Measurements from ENCODE around the gene SEMA5B. TPM values are rescaled to one million over a fixed set of nuclear protein-coding genes. Genes with fewer than 3 reads are reported as not detected.
A peak's percentile ranks its signal among the peaks of the same experiment; 100 is the strongest.

The SEMA5B gene
- total and polyA plus RNA-seq, 2 donors (not counting 3 experiments of a cell fraction or from before 2014, with no cell fraction given), result 0.07 TPM; not detected in 1

GRCh38 chr3:122890077-122890719 is 137.4 kb downstream of the SEMA5B start:
- no peak overlapping the region for H2AFZ ChIP-seq (ENCODE audit: low read depth, low read length)
- H3K4me1 ChIP-seq (ENCODE audit: control insufficient read depth, extremely low read depth, insufficient read depth, low read length), result no peaks in the 10 kb centered on the region
- no peak overlapping the region for H3K27ac ChIP-seq (ENCODE audit: insufficient read depth, low read depth, low read length)
- DNase-seq (ENCODE audit: low read depth, low spot score), result peak; percentile 25
- H3K9me3 ChIP-seq (replicated peaks; ENCODE audit: control insufficient read depth, insufficient read depth, low read length), result no peaks in the 10 kb centered on the region
- no peak overlapping the region for H3K4me3 ChIP-seq (replicated peaks in 1 of 3; ENCODE audit: insufficient read depth in 1 of 3, low read depth in 1 of 3, low read length in 3 of 3)
- POLR2A ChIA-PET, result no interaction called here
- no peaks in the 10 kb centered on the region for H4K20me1 ChIP-seq (replicated peaks; ENCODE audit: control insufficient read depth, extremely low read depth, insufficient read depth, low read length)
- dilution Hi-C loops (cut with MboI; ENCODE audit: extremely low pct_ligation_motif_present, low sequenced_read_pairs), result no loop called here
- H3K9ac ChIP-seq (replicated peaks; ENCODE audit: extremely low read depth, insufficient read depth, low read length), result no peak overlapping the region
- H3K36me3 ChIP-seq (ENCODE audit: control insufficient read depth in 2 of 2, extremely low read depth in 1 of 2, insufficient read depth in 2 of 2, low read length in 2 of 2), result no peaks in the 10 kb centered on the region
- BruUV-seq (replicated peaks), result no TSS peak
- no peaks in the 10 kb centered on the region for H3K79me2 ChIP-seq (ENCODE audit: control insufficient read depth, insufficient read depth, low read length)
- H3K9me1 ChIP-seq (replicated peaks; ENCODE audit: control insufficient read depth, extremely low read depth, insufficient read depth, low read length), result no peaks in the 10 kb centered on the region
- TF ChIP-seq, protein P1, sequence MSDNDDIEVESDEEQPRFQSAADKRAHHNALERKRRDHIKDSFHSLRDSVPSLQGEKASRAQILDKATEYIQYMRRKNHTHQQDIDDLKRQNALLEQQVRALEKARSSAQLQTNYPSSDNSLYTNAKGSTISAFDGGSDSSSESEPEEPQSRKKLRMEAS (IDR thresholded peaks at IDR 0.05; ENCODE audit: insufficient read depth, insufficient read length), result no peak
- no peak for TF ChIP-seq EZH2 (IDR thresholded peaks at IDR 0.05; ENCODE audit: borderline replicate concordance, low read depth, low read length, severe bottlenecking)
- no peak for TF ChIP-seq FOS (IDR thresholded peaks at IDR 0.05; ENCODE audit: borderline replicate concordance, insufficient read depth, low read length)
- TF ChIP-seq GATA2 (IDR thresholded peaks at IDR 0.05; ENCODE audit: insufficient read depth, insufficient read length, low read depth, low read length), result no peak
- TF ChIP-seq POLR2A (IDR thresholded peaks at IDR 0.05; ENCODE audit: low read depth, low read length), result no peak
- no peak for TF ChIP-seq MYC (IDR thresholded peaks at IDR 0.05; ENCODE audit: low read depth, low read length)
- TF ChIP-seq JUN (IDR thresholded peaks at IDR 0.05; ENCODE audit: borderline replicate concordance, insufficient read depth, insufficient read length, low read depth), result no peak
- TF ChIP-seq POLR2AphosphoS5 (IDR thresholded peaks at IDR 0.05; ENCODE audit: insufficient read depth, low read depth, low read length), result no peak
- TF ChIP-seq CTCF (IDR thresholded peaks at IDR 0.05; ENCODE audit: extremely low read depth in 1 of 2, insufficient read depth in 1 of 2, low read depth in 1 of 2, low read length in 2 of 2), result no peak
- H3K27me3 ChIP-seq (ENCODE audit: control insufficient read depth in 2 of 2, insufficient read depth in 2 of 2, low read length in 2 of 2), result peaks cover 0 to 2% of the 10 kb centered on the region in 2 experiments
- CTCF ChIA-PET, result interaction anchor here (0.7 kb wide), 1 partner anchor 135 kb away, joined by 3 read pairs; no protein-coding TSS in a partner anchor
- H3K4me2 ChIP-seq (ENCODE audit: insufficient read depth, low read length), result no peak overlapping the region
- intact Hi-C loops (cut with micrococcal nuclease), result no loop called here
- peak; percentile 58 for FAIRE-seq

All from endothelial cell of umbilical vein (primary cell).